ENCODE results near the gene METTL1.

The METTL1 gene

GRCh38 chr12:57735198-57735855, 36.6 kb downstream of the METTL1 start:
- TF ChIP-seq, protein P1, sequence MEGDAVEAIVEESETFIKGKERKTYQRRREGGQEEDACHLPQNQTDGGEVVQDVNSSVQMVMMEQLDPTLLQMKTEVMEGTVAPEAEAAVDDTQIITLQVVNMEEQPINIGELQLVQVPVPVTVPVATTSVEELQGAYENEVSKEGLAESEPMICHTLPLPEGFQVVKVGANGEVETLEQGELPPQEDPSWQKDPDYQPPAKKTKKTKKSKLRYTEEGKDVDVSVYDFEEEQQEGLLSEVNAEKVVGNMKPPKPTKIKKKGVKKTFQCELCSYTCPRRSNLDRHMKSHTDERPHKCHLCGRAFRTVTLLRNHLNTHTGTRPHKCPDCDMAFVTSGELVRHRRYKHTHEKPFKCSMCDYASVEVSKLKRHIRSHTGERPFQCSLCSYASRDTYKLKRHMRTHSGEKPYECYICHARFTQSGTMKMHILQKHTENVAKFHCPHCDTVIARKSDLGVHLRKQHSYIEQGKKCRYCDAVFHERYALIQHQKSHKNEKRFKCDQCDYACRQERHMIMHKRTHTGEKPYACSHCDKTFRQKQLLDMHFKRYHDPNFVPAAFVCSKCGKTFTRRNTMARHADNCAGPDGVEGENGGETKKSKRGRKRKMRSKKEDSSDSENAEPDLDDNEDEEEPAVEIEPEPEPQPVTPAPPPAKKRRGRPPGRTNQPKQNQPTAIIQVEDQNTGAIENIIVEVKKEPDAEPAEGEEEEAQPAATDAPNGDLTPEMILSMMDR (IDR thresholded peaks at IDR 0.05; ENCODE audit: low read depth, low read length) = no peak
- DNase-seq (ENCODE audit: extremely low read depth, low read depth) = no peak

GRCh38 chr12:57734591-57734990, 37.3 kb downstream of the METTL1 start:
- no peak for DNase-seq (ENCODE audit: extremely low read depth, low read depth)
- TF ChIP-seq, protein P1 (IDR thresholded peaks at IDR 0.05; ENCODE audit: low read depth, low read length) = no peak

- no peak for DNase-seq (ENCODE audit: extremely low read depth, low read depth)
- TF ChIP-seq, protein P1 (IDR thresholded peaks at IDR 0.05; ENCODE audit: low read depth, low read length) = no peak
Observed at GRCh38 chr12:57733928-57734327, 38.0 kb downstream of the METTL1 start.

GRCh38 chr12:57732726-57733593, 38.9 kb downstream of the METTL1 start:
- TF ChIP-seq, protein P1 (IDR thresholded peaks at IDR 0.05; ENCODE audit: low read depth, low read length) = no peak

GRCh38 chr12:57732270-57732669, 39.6 kb downstream of the METTL1 start:
- no peak for DNase-seq (ENCODE audit: extremely low read depth, low read depth)
- TF ChIP-seq, protein P1 (IDR thresholded peaks at IDR 0.05; ENCODE audit: low read depth, low read length) = no peak

More at GRCh38 chr12:57732726-57733593, 38.9 kb downstream of the METTL1 start:
- no peak for DNase-seq (ENCODE audit: extremely low read depth, low read depth)

DNA sequence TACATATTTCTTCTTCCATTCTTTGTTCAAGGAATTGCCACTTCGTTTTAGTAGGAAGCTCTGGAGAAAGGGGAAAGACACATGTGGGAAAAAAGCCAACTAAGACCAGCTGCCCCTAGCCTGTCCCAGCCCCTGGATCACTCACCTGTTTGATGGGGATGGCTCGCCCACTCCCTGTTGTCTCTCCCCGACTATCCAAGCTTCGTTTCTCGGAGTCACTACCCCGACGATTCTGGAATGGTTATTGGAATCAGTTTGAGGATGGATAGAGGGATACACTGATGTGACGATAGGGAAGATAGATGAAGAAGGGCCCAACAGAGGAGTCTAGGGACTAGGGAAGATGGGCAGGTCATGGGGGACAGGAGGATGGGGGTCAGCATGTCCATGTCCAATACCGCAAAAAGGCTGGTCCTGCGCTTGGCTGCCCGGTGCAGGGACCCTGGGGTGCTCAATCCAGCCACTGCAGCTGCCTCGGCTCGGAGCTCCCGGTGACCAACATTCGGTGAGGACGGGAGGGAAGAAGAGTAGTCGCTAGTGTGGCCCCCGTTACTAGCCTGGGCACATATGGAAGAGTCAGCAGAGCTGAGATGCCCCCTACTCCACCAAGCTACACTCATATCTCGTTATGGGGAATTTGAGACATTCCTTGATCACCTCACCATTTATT, 40.4 kb downstream of the METTL1 start:
- no peak for DNase-seq (ENCODE audit: extremely low read depth, low read depth)
- TF ChIP-seq, protein P1 (IDR thresholded peaks at IDR 0.05; ENCODE audit: low read depth, low read length) = no peak
